ENCODE measurements around the gene PRIM1.
A peak's percentile ranks its signal among the peaks of the same experiment; 100 is the strongest.
"Not testable (repeated sequence)": the region's sequence is repeated elsewhere in the genome, so short reads cannot be mapped to it uniquely, and the experiment has no call there.

The PRIM1 gene

GRCh38 chr12:56716933-56717880 is 34.9 kb downstream of the PRIM1 start:
- no peak for DNase-seq

GRCh38 chr12:56716458-56716857 is 35.7 kb downstream of the PRIM1 start:
- no peak for DNase-seq

DNA sequence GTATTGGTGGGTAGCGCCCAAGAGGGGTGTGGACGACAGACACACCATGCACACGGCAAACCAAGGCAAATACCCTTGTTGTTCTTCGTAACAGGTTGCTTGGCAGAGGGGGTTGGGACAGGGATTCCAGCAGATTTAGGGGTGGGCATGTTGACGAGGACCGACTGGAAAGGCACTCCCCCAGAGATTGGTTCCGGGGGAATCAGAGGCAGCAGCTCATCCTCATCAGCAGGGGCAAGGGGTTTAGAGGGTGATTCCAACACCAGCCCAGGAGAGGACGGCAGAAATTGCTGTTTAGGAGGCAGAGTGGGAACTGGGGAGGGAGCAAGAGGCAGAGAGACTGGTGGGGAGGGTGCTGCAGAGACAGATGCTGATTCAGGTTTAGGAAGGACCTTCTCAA is 36.3 kb downstream of the PRIM1 start:
- no peak for DNase-seq

DNA sequence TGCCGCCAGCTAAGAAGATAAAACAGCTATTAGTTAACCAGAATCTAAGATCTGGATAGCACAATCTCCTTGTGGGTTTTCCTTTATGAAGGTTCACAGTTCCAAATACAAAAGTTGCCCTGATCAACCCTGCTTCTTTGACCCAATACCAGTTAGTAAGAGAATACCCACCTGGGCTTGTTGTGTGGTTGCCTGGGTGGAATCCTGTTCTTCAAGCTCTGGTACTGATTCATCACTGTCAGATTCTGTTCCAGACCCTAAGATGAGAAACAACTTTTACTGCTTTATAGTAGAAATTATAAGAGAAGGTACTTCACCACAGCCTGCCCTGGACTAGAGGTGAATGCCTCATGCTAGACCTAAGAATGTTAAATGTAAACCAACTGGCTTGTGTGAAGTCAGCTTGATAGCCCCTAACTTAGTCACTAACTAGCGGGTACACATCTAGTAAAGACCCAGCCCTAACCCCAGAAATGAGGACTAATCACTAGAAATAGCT is 37.6 kb downstream of the PRIM1 start:
- DNase-seq, result no peak

- DNase-seq, result no peak
Measured at GRCh38 chr12:56713345-56713744, 38.8 kb downstream of the PRIM1 start.

GRCh38 chr12:56709759-56710376 is 42.3 kb downstream of the PRIM1 start:
- no peak for DNase-seq

GRCh38 chr12:56704522-56704921 is 47.6 kb downstream of the PRIM1 start:
- not testable (repeated sequence) for DNase-seq

GRCh38 chr12:56699020-56699661 is 53.0 kb downstream of the PRIM1 start:
- DNase-seq, result no peak

- DNase-seq, result peak; percentile 34
Measured at GRCh38 chr12:56695327-56696101, 56.6 kb downstream of the PRIM1 start.

DNA sequence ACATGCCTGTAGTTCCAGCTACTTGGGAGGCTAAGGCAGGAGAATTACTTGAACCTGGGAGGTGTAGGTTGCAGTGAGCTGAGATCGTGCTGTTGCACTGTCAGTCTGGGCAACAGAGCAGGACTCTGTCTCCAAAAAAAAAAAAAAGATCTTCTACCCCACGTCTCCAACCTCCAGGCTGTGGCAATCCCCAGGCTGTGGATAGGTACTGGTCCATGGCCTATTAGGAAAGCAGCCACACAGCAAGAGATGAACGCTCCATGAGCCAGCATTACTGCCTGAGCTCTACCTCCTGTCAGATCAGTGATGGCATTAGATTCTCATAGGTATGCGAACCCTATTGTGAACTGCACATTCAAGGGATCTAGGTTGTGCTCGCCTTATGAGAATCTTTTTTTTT is 58.0 kb downstream of the PRIM1 start:
- no peak for DNase-seq

- no peak for DNase-seq
Measured at GRCh38 chr12:56688846-56689109, 63.3 kb downstream of the PRIM1 start.

- peak; percentile 99 for DNase-seq
Measured at GRCh38 chr12:56688129-56688845, 63.8 kb downstream of the PRIM1 start, which contains the start of gene PTGES3. PTGES3 (minus strand) TSS chr12:56688284; CDS start chr12:56687999, 285 bp downstream.

DNA sequence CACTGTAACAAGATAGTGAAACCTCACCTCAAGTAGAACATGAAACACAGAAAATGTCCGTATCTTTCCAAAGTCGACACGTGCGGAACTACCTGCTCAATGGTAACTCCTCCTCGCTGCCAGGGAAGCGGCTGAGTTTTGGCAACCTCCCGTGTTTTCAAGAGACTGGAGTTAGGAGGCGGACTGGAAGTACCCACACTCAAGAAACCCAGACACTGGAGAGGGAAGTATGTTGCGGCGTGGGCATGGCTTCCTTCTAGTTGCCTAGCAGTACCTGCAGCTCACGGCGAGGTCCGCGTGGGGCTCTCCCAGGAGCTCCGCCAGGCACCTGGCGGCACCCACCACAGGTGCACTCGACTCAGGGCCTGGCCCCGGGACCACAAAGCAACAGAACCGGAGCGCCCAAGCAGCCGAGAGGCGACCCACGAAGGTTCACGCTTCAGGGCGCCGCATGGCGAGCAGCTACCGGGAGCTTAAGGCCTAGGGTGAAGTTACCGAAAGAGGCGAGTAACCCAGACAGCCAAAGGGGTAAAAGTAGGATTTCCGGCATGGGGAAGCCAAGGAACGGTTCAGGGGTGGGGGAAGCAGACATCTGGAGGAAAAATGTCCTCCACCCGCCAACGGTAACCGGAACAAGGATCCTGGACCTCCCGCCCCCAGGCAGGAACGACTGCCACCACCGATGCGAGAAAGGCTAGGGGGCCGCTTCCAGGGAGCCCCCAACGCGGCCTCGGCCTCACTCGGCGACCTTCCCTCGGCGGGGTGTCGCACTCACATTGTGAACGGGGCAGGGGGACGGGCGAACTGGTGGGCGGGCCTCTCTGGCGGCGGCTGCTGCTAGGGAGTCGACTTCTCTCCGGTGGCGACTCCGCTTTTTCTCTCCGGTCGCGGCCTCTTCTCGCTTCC is 64.6 kb downstream of the PRIM1 start:
- DNase-seq, result peak; percentile 40

GRCh38 chr12:56684745-56685359 is 67.3 kb downstream of the PRIM1 start:
- DNase-seq, result no peak

- no peak for DNase-seq
Measured at GRCh38 chr12:56682323-56682722, 69.8 kb downstream of the PRIM1 start.

Measured in EL (cell line).